GM19025 (cell line): ENCODE measurements around the gene HLA-DRA.

Source experiments
- ATAC-seq: cut with Tn5 transposase; IDR thresholded peaks from one replicate; pipeline ENCODE4 v1.9.1; 2021; ENCODE audit warnings: mild to moderate bottlenecking, low read depth, moderate library complexity; ENCODE audit not compliant: unreplicated experiment

Gene HLA-DRA

DNA sequence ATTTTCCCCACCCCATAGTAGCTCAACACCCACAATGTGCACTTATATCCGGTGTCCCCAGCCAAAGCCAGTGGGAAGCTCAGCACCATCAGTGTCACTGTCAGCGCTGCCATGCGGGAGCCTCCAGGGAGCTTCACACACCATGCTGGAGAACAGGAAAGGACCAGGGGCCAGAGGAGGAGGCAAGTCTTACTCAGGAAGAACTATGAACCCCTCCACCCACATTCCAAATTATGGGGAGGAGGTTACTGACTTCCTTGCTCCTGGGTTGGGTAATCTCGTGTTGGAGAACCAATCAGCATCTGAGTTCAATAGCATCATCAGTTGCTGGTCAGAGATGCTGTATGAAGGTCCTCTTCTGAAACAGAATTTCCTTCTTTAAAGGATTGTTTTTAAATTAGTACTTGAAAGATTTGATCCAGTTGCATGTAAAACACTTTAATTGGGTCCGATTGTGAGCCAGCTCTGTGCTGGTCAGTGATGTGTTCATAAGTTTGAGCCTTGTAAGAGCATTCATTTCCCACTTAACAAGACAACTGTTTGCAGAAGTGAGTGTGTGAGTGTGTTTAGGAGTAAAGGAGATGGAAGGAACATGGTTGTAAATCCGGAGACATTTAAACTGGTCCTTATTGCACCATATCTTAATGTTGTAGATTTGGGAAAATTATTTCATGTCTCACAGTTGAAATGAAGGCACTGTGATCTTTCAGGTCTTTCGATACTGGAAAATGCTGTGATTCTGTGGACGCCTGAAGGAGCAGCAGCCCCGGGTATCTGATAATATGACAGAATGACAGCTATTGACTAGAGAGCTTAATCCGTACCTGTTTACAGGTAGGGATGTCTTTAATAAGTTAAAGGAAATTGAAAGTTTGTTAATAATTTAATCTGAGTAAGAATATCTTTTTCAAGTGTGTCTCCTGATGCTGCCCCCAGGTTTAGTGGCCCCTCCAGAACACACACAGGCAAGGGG lies 34.0 kb downstream of the HLA-DRA start:
- peak; percentile 85 for ATAC-seq

DNA sequence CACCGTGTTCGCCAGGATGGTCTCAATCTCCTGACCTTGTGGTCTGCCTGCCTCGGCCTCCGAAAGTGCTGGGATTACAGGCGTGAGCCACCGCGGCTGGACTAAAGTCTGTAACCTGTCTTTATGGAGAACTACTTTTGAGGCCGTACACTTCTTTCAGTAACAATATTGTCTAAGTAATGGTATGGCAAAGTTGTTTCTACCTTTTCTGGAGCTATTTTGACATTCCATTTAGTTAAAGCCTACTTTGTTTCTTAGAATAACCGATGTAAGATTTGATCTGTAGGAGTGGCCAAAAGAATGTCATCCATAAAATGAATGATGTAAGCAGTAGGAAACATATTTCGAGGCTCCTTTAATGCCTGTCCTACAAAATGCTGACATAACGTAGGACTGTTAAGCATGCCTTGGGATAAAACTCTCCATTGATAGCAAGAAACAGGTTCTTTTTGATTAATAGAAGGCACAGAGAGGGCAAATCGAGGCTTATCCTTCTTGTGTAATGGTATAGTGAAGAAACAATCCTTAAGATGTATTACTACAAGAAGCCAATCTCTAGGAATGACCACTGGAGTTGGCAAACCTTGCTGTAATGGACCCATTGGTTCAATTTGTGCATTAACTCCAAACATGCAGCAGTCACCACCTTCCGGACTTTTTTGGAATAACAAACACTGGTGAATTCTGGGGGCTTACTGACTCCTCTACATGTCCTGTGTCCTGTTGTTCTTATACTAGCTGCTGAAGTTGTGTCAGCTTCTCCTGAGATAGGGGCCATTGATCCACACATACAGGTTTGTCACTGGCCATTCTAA lies 35.9 kb downstream of the HLA-DRA start:
- ATAC-seq = no peak

DNA sequence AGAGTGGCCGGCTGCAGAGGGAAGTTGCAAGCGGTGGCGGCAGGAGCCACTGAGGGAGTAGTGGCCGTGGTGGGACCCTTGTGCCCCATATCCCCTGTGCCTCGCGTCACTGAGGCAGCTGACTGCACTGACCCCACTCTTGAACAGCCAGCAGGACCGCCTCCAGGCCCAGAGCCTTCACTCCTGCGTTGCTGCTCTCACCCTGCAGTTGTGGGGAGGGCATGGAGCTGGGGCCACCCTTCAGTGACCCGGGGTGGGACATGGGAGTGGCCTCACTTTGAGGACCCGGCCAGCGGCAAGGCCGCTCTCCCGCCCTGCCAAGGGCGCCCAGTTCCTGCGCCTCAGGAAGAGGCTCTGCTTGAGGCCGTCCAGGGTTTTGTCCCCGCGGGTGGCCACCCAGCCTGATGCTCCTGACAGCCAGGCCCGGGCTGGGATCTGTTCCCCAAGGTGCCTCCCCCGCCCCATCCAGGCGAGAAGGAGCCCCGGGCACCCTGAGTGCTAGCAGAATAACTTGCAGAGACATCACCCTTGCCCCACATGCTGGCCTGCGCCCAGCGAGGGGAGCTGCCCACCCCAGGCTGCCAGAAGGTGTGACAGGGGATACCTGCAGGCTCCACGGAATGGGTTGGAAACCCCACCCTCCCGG lies 44.4 kb downstream of the HLA-DRA start:
- ATAC-seq = no peak

DNA sequence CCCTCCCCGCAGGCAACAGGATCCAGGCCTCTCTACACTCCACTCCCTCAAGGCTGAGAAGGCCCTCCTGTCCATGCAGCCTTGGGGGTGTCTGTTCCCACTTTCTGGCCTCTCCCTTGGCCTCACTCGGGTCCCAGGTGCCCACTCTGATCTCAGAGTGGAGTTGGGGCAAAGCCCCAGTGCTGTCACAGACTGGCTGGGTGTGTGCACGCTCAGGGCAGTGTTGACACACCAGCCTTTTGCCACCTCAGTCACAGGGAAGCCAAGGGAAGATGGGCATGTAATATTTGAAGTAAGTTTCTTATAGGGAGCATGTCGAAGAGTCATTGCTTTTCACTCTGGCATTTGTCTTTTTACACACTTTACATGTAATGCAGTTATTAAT lies 44.9 kb downstream of the HLA-DRA start:
- no peak for ATAC-seq

DNA sequence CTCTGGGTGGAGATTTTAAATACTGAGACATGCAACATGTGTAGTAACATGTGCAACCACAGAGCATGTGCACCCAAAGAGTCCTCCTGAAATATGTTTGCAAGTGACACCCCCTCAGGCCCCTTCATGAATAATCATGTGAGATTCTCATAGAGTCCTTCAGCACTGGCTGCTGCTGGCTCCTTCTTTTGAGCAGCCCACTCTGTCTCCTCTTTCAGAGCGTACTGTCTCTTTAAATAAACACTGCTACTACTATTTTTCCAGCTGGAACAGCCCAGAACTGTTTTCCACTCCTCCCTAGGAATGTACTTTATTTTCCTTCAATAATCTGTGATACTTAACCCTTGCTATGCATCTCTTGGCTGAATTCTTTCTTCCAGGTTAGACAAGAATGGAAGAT lies 48.4 kb downstream of the HLA-DRA start:
- no peak for ATAC-seq

DNA sequence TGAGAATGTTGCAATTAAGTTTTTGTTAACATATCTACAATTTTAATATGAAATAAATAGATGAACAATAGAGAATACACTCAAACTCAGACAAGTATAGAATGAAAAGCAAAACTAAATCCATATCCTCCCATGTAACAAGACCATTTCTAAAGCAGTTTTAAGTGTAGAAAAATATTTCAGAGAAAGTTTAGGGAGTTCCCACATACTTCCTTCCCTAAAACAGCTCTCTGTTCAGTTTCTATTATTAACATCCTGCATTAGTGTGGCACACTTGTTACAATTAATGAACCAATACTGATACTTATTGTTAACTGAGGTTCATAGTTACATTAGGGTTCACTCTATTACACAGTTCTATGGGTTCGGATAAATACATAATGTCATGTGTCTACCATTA lies 52.0 kb downstream of the HLA-DRA start:
- ATAC-seq = no peak

DNA sequence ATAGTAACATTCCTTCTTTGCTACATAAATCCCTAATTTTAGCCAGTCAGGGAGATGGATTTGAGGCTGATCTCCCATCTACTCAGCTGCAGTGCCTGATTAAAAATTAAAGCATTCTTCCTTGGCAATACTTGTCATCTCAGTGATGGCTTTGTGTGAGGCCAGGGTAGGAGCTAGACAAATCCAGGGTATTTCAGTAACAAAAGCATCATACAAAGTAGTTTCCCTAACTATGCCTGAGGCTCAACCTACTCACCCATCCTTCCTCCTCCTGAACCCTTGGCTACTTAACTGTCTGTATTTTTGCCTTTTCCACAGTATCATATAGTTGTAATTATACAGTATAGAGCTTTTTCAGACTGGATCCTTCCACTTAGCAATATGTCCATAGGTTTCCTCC lies 52.7 kb downstream of the HLA-DRA start:
- ATAC-seq = no peak
